Head of caudate nucleus (tissue), 42 donors: ENCODE results near the gene POLR1A.

ENCODE experiments used
- DNase-seq, 42 donors: peaks; one replicate each; pipeline versions ENCODE4 v3.0.0 to v3.0.0-alpha.2; 2020 to 2021; ENCODE audit warnings: mixed read lengths in 7 of 42
- intact Hi-C: fragments of 100-400 bp; cut with DNase I; formaldehyde crosslinking; loops from one replicate; pipeline ENCODE4 v1.15.0; 2022

The POLR1A gene

GRCh38 chr2:85975581-85975980 is 130.1 kb downstream of the POLR1A start:
- intact Hi-C loops = no loop called here

GRCh38 chr2:85974390-85974789 is 131.3 kb downstream of the POLR1A start:
- peak in 5 of 42 donors; percentile 2 to 16 (median 5) for DNase-seq
- intact Hi-C loops = no loop called here

More at GRCh38 chr2:85975581-85975980, 130.1 kb downstream of the POLR1A start:
- DNase-seq = peak in 7 of 42 donors; percentile 13 to 35 (median 25)

- DNase-seq = peak in 2 of 42 donors; percentile 7 to 16
- intact Hi-C loops = no loop called here
Observed at GRCh38 chr2:85972355-85972754, 133.3 kb downstream of the POLR1A start.

- intact Hi-C loops = no loop called here
- peak in 1 of 42 donors; percentile 6 for DNase-seq
Observed at GRCh38 chr2:85971366-85971765, 134.3 kb downstream of the POLR1A start.
